HepG2 (cell line): ENCODE results near the gene REST. TPM values are rescaled to one million over a fixed set of nuclear protein-coding genes. Genes with fewer than 3 reads are reported as not detected.

Source experiments
- FOSL2 ChIP-seq: sonication (generic); formaldehyde crosslinking; IDR thresholded peaks from 2 replicates; pipeline ENCODE4 v1.4.0; 2020; ENCODE audit warnings: missing genetic modification reagents
- HDAC2 ChIP-seq: sonication (generic); formaldehyde crosslinking; IDR thresholded peaks from 2 replicates; pipeline ENCODE4 v1.4.0; 2020; ENCODE audit warnings: missing genetic modification reagents
- HES4 ChIP-seq: sonication (generic); formaldehyde crosslinking; IDR thresholded peaks from 2 replicates; pipeline ENCODE4 v1.9.0; 2021; ENCODE audit warnings: mild to moderate bottlenecking, missing genetic modification reagents, borderline replicate concordance
- HMGXB4 ChIP-seq, 2 experiments: sonication (generic) in 1 of 2; formaldehyde crosslinking in 1 of 2; IDR thresholded peaks; 2 replicates each; pipeline versions ENCODE4 v1.4.0 to v1.6.1; 2018 to 2020; ENCODE audit warnings: missing genetic modification reagents in 2 of 2, borderline replicate concordance in 1 of 2, low read depth in 1 of 2, mild to moderate bottlenecking in 1 of 2, missing biosample characterization in 1 of 2
- ISX ChIP-seq: sonication (generic); formaldehyde crosslinking; conservative IDR thresholded peaks from 2 replicates; pipeline ENCODE4 v1.5.0; 2020; ENCODE audit warnings: missing genetic modification reagents
- MXI1 ChIP-seq: IDR thresholded peaks from 3 replicates; pipeline ENCODE4 v1.6.1; 2012; ENCODE audit warnings: low read depth, low read length, inconsistent platforms, borderline replicate concordance
- NFIB ChIP-seq: sonication (generic); formaldehyde crosslinking; IDR thresholded peaks from 2 replicates; pipeline ENCODE4 v1.9.0; 2021; ENCODE audit warnings: missing genetic modification reagents, mild to moderate bottlenecking, borderline replicate concordance
- NR0B2 ChIP-seq: sonication (generic); formaldehyde crosslinking; IDR thresholded peaks from 2 replicates; pipeline ENCODE4 v1.4.0; 2020; ENCODE audit warnings: mild to moderate bottlenecking, missing genetic modification reagents
- POLR2AphosphoS5 ChIP-seq: IDR thresholded peaks from 2 replicates; pipeline ENCODE4 v1.6.1; 2012; ENCODE audit warnings: low read depth, low read length
- RAD51 ChIP-seq: fragments of 450-650 bp; IDR thresholded peaks from 2 replicates; pipeline ENCODE4 v1.6.1; 2016; ENCODE audit warnings: borderline replicate concordance
- RELA ChIP-seq: sonication (generic); formaldehyde crosslinking; IDR thresholded peaks from 2 replicates; pipeline ENCODE4 v1.4.0; 2020; ENCODE audit warnings: missing genetic modification reagents
- TAF15 ChIP-seq: fragments of 200-400 bp; formaldehyde crosslinking; IDR thresholded peaks from one replicate; pipeline ENCODE4 v1.6.1; 2018; ENCODE audit warnings: mild to moderate bottlenecking, low read depth, low read length; ENCODE audit not compliant: poor library complexity, severe bottlenecking
- TFDP2 ChIP-seq: sonication (generic); formaldehyde crosslinking; IDR thresholded peaks from 2 replicates; pipeline ENCODE4 v1.4.0; 2020; ENCODE audit warnings: missing genetic modification reagents
- ZNF296 ChIP-seq: sonication (generic); formaldehyde crosslinking; conservative IDR thresholded peaks from 2 replicates; pipeline ENCODE4 v1.5.0; 2020; ENCODE audit warnings: mild to moderate bottlenecking, missing genetic modification reagents
- ZNF335 ChIP-seq: sonication (generic); formaldehyde crosslinking; IDR thresholded peaks from 2 replicates; pipeline ENCODE4 v1.4.0; 2020; ENCODE audit warnings: missing genetic modification reagents
- ZNF501 ChIP-seq: sonication (generic); formaldehyde crosslinking; IDR thresholded peaks from 2 replicates; pipeline ENCODE4 v1.5.1; 2020; ENCODE audit warnings: mild to moderate bottlenecking, moderate library complexity, missing genetic modification reagents
- ZNF7 ChIP-seq: IDR thresholded peaks from 2 replicates; pipeline ENCODE4 v1.6.1; 2016; ENCODE audit warnings: missing biosample characterization, missing genetic modification reagents
- ZNF770 ChIP-seq: sonication (generic); formaldehyde crosslinking; IDR thresholded peaks from 2 replicates; pipeline ENCODE4 v1.5.0; 2020; ENCODE audit warnings: mild to moderate bottlenecking, missing genetic modification reagents
- ZZZ3 ChIP-seq: sonication (generic); formaldehyde crosslinking; IDR thresholded peaks from 2 replicates; pipeline ENCODE4 v1.4.0; 2020; ENCODE audit warnings: missing genetic modification reagents, mild to moderate bottlenecking, borderline replicate concordance
- polyA plus RNA-seq, 8 experiments: library from polyadenylated mRNA; depleted of rRNA in 3 of 8; stranded (reverse) in 7 of 8; unstranded in 1 of 8; fragments of >200 nt; fragmentation: Illumina TruSeq in 4 of 8; extraction: Trizol in 4 of 8; gene quantifications; 2 replicates each; pipeline versions ENCODE4 v1.2.1 to v1.2.3, GENCODE V29; 2011 to 2016; ENCODE audit warnings: low read depth in 4 of 8, missing spikeins in 1 of 8, mixed read lengths in 1 of 8; ENCODE audit not compliant: insufficient read depth in 1 of 8
- total RNA-seq, 5 experiments: library from RNA; depleted of rRNA; stranded (reverse); fragments of >200 nt; fragmentation: Illumina TruSeq; extraction: Trizol; gene quantifications; 2 replicates each; pipeline ENCODE4 v1.2.3, GENCODE V29; 2016; ENCODE audit warnings: low read depth in 1 of 5
- TF ChIP-seq, protein P1 (sequence below): sonication (generic); formaldehyde crosslinking; IDR thresholded peaks from 2 replicates; pipeline ENCODE4 v1.8.1; 2023; ENCODE audit warnings: missing genetic modification reagents, mild to moderate bottlenecking, borderline replicate concordance
- TF ChIP-seq, protein P2 (sequence below): sonication (generic); IDR thresholded peaks from 2 replicates; pipeline ENCODE4 v1.6.1; 2016; ENCODE audit warnings: low read depth, borderline replicate concordance
- TF ChIP-seq, protein P3 (sequence below): sonication (generic); formaldehyde crosslinking; IDR thresholded peaks from 2 replicates; pipeline ENCODE4 v1.4.0; 2020; ENCODE audit warnings: missing genetic modification reagents; ENCODE audit errors: not compliant biosample characterization

REST gene
- total and polyA plus RNA-seq, 2 of the 13 experiments (the other 11 are each of a cell fraction or from before 2014, with no cell fraction given) = 12.7 to 22.4 TPM

DNA sequence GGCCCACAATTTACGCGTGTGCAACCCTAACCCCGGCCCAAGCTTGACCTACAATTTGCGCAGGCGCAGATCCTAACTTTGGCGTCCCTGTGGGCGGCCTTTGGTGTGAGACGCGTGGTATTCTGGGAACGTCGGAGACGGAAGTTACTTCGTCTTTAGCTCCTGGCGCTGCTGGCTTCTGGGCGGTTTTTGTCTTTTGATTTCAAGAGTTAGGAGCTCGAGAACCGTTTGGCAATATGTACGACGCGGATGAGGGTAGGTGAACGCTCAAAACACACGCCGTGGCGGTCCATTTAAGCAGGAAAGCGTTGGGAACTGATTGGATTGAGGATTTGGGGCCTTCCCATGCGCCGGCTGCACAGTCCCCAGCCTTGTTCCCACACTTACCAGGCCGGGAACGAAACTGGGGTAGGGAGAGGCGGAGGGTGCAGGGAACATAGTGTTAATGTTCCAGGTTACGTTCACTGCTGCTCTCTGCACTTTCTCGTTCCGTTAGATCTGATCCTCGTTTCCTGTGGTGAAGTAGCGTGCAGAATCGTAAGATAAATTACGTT, 71.1 kb downstream of the REST start, which contains the start of gene POLR2B (continued):
- TF ChIP-seq MXI1 (peak; percentile 91; the same call in 2 of the 3 replicates), TAF15 (no peak), ZNF335 (CRISPR knock-in tag) (no peak), NFIB (CRISPR knock-in tag) (no peak), RAD51 (no peak), HDAC2 (CRISPR knock-in tag) (no peak), ZNF501 (CRISPR knock-in tag) (peak; percentile 36; the same call in 1 of the 2 replicates), FOSL2 (CRISPR knock-in tag) (no peak; the same call in 1 of the 2 replicates), HMGXB4 (CRISPR knock-in tag; IDR thresholded peaks at IDR 0.05; ENCODE audit: borderline replicate concordance in 1 of 2, low read depth in 1 of 2) (peak; percentile 50 to 60; a peak in 2 of 4 replicates), ZNF770 (CRISPR knock-in tag) (no peak), POLR2AphosphoS5 (peak; percentile 97), ZNF296 (CRISPR knock-in tag) (no peak), HES4 (no peak), ZZZ3 (CRISPR knock-in tag) (peak; percentile 45; the same call in 1 of the 2 replicates), TFDP2 (peak; percentile 40; the same call in 1 of the 2 replicates), RELA (no peak), NR0B2 (CRISPR knock-in tag) (no peak; the same call in 1 of the 2 replicates), ISX (CRISPR knock-in tag) (no peak), ZNF7 (CRISPR knock-in tag) (no peak)
- TF ChIP-seq, protein P1, sequence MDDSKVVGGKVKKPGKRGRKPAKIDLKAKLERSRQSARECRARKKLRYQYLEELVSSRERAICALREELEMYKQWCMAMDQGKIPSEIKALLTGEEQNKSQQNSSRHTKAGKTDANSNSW (CRISPR knock-in tag) = peak; percentile 72; the same call in 1 of the 2 replicates
- TF ChIP-seq, protein P2, sequence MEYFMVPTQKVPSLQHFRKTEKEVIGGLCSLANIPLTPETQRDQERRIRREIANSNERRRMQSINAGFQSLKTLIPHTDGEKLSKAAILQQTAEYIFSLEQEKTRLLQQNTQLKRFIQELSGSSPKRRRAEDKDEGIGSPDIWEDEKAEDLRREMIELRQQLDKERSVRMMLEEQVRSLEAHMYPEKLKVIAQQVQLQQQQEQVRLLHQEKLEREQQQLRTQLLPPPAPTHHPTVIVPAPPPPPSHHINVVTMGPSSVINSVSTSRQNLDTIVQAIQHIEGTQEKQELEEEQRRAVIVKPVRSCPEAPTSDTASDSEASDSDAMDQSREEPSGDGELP = 0 out of 2 replicates have a peak, but pooled peaks have one; percentile 1
- TF ChIP-seq, protein P3, sequence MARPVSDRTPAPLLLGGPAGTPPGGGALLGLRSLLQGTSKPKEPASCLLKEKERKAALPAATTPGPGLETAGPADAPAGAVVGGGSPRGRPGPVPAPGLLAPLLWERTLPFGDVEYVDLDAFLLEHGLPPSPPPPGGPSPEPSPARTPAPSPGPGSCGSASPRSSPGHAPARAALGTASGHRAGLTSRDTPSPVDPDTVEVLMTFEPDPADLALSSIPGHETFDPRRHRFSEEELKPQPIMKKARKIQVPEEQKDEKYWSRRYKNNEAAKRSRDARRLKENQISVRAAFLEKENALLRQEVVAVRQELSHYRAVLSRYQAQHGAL (CRISPR knock-in tag) = no peak
